Adrenal gland (tissue), 12 donors: ENCODE measurements around the gene LHPP. TPM values are rescaled to one million over a fixed set of nuclear protein-coding genes. Genes with fewer than 3 reads are reported as not detected.
"Not testable (repeated sequence)": the region's sequence is repeated elsewhere in the genome, so short reads cannot be mapped to it uniquely, and the experiment has no call there.

ENCODE experiments used
- DNase-seq, 7 donors: peaks; one replicate each; pipeline ENCODE4 v3.0.0-alpha.2; 2019 to 2020
- H3K27ac ChIP-seq, 5 donors: fragments of 200-600 bp; sonication (generic) in 4 of 5; 1 replicate in 3 of 5; 2 replicates in 2 of 5; pipeline versions ENCODE4 v1.5.1 to v1.8.0; 2016 to 2020; ENCODE audit warnings: mild to moderate bottlenecking in 1 of 5
- H3K27me3 ChIP-seq: fragments of 200-600 bp; 2 replicates; pipeline ENCODE4 v1.8.0; 2021
- H3K36me3 ChIP-seq, 2 donors: fragments of 200-600 bp; replicated peaks in 1 of 2; 1 replicate in 1 of 2; 2 replicates in 1 of 2; pipeline versions ENCODE4 v1.5.1 to v1.8.0; 2018 to 2022
- H3K4me1 ChIP-seq, 2 donors: fragments of 200-600 bp; replicated peaks in 1 of 2; 1 replicate in 1 of 2; 2 replicates in 1 of 2; pipeline versions ENCODE4 v1.5.1 to v1.8.0; 2018 to 2021
- H3K4me3 ChIP-seq, 4 donors: fragments of 200-600 bp; sonication (generic) in 3 of 4; one replicate each; pipeline ENCODE4 v1.5.1; 2016 to 2018
- H3K9me3 ChIP-seq, 3 donors: fragments of 200-600 bp; sonication (generic) in 1 of 3; replicated peaks in 1 of 3; 1 replicate in 2 of 3; 2 replicates in 1 of 3; pipeline versions ENCODE4 v1.5.1 to v1.8.0; 2016 to 2021
- POLR2A ChIP-seq, 2 donors: fragments of 450-650 bp; IDR thresholded peaks; one replicate each; pipeline ENCODE4 v1.6.1; 2017; ENCODE audit warnings: antibody characterized with exemption in 2 of 2, mild to moderate bottlenecking in 2 of 2, moderate library complexity in 1 of 2
- WGBS, 4 donors: extraction: QIAGEN DNeasy Blood & Tissue Kit in 2 of 4; methylation state at CpG; one replicate each; pipeline versions ENCODE4 v1.1.5 to v1.1.7; 2013 to 2017; 5-methylcytosine and 5-hydroxymethylcytosine counted together
- intact Hi-C, 2 donors: fragments of 100-400 bp; cut with DNase I; formaldehyde crosslinking; loops; one replicate each; pipeline versions ENCODE4 v1.14.1 to v1.15.0; 2022 to 2023
- polyA plus RNA-seq, 3 donors: library from polyadenylated mRNA; stranded (reverse); fragments of 200-250 nt in 2 of 3; fragments of 350-450 nt in 1 of 3; fragmentation: Illumina TruSeq in 1 of 3; extraction: RNeasy Lipid Tissue Mini Kit (QIAGEN cat#74804) in 1 of 3; gene quantifications; one replicate each; pipeline ENCODE4 v1.2.3, GENCODE V29; 2013 to 2014
- total RNA-seq, 9 donors: library from RNA; depleted of rRNA in 4 of 9; stranded (reverse); fragments of >200 nt in 4 of 9; fragments of 120-200 nt in 1 of 9; fragmentation: NEBNext Ultra II Directional in 1 of 9; extraction: Animal tissue kit (Norgen Biotek cat#: 25700) in 1 of 9; gene quantifications; one replicate each; pipeline versions ENCODE4 v1.1.0 to v1.2.4, GENCODE V29; 2013 to 2023
- TF ChIP-seq, protein P1 (sequence below), 6 experiments: fragments of 450-650 bp in 4 of 6; fragments of 200-600 bp in 2 of 6; sonication (generic) in 1 of 6; IDR thresholded peaks; 1 replicate in 5 of 6; 2 replicates in 1 of 6; pipeline versions ENCODE4 v1.5.1 to v1.8.0; 2016 to 2021; ENCODE audit warnings: antibody characterized with exemption in 6 of 6, mild to moderate bottlenecking in 2 of 6, moderate library complexity in 1 of 6
- donor health status: healthy with polysubstance abuse.
- donor health status: Bipolar disorder and iron deficiency.
- donor health status: DM: yes; HTN: yes; CAD: no.
- donor health status: DM: no; HTN: no; CAD: no.
- donor health status: DM: no; HTN: no; CAD: no.
- donor health status: DM: yes; HTN: yes; CAD: no.

LHPP gene
- total and polyA plus RNA-seq, 12 donors = 10.5 to 70.1 (median 43.4) TPM

DNA sequence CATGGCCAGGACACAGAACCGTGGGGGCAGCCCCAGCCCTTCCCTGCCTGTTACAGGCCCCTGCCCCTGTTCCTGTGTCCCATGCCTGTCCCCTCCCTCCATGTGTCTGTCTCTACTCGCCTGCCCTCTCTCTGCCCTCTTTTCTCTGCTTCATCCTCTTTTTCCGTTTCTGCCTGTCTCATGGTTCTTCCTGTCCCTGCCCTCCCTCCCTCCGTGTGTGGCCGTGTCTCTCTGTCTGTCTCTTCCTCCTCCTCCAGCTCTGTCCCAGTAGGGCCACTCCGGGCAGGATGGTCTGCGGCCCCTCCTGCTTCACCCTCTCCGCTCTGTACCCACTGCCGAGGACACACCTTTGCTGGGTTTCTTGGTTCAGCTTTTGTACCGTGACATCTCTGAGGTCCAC, 145.2 kb downstream of the LHPP start:
- H3K36me3 ChIP-seq = no peaks in the 10 kb centered on the region
- H3K27ac ChIP-seq = no peak overlapping the region
- no peaks in the 10 kb centered on the region for H3K9me3 ChIP-seq
- H3K4me3 ChIP-seq = no peak overlapping the region
- WGBS, 4 donors = 43 to 59% (median 49%) methylated on average over 9 to 10 of the region's 10 CpGs
- intact Hi-C loops = no loop called here
- H3K27me3 ChIP-seq = no peaks in the 10 kb centered on the region
- no peak for DNase-seq
- TF ChIP-seq, protein P1, sequence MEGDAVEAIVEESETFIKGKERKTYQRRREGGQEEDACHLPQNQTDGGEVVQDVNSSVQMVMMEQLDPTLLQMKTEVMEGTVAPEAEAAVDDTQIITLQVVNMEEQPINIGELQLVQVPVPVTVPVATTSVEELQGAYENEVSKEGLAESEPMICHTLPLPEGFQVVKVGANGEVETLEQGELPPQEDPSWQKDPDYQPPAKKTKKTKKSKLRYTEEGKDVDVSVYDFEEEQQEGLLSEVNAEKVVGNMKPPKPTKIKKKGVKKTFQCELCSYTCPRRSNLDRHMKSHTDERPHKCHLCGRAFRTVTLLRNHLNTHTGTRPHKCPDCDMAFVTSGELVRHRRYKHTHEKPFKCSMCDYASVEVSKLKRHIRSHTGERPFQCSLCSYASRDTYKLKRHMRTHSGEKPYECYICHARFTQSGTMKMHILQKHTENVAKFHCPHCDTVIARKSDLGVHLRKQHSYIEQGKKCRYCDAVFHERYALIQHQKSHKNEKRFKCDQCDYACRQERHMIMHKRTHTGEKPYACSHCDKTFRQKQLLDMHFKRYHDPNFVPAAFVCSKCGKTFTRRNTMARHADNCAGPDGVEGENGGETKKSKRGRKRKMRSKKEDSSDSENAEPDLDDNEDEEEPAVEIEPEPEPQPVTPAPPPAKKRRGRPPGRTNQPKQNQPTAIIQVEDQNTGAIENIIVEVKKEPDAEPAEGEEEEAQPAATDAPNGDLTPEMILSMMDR (IDR thresholded peaks at IDR 0.05) = no peak
- TF ChIP-seq POLR2A (IDR thresholded peaks at IDR 0.05) = no peak
- H3K4me1 ChIP-seq = peaks cover 8 to 14% of the 10 kb centered on the region in 2 donors

DNA sequence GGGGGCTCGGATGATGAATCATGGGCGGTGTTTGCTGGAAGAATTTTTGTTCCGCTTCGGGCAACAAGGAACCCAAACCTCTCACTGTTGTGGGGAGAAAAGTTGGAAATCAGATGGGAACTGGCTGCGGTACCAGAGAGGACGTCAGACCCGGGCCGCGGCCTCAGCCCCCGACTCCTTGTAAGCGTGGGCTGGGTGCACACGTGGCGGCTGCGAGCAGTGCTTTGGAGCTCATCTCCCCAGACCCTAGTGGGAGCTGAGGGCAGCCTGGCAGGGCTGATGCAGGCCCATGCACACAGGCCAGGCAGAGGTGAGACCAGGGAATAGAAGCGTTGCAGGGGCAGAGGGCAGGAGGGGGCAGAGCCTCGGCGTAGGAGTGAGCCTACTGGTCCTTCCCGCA, 146.1 kb downstream of the LHPP start:
- DNase-seq = no peak
- intact Hi-C loops = no loop called here
- H3K4me3 ChIP-seq = no peak overlapping the region
- H3K27ac ChIP-seq = no peak overlapping the region
- TF ChIP-seq, protein P1 (IDR thresholded peaks at IDR 0.05) = no peak
- TF ChIP-seq POLR2A (IDR thresholded peaks at IDR 0.05) = no peak
- 89 to 95% (median 93%) methylated on average over 15 to 18 of the region's 18 CpGs for WGBS, 4 donors
- H3K27me3 ChIP-seq = no peaks in the 10 kb centered on the region
- no peaks in the 10 kb centered on the region for H3K9me3 ChIP-seq
- H3K4me1 ChIP-seq = peaks cover 8 to 21% of the 10 kb centered on the region in 2 donors
- no peaks in the 10 kb centered on the region for H3K36me3 ChIP-seq

DNA sequence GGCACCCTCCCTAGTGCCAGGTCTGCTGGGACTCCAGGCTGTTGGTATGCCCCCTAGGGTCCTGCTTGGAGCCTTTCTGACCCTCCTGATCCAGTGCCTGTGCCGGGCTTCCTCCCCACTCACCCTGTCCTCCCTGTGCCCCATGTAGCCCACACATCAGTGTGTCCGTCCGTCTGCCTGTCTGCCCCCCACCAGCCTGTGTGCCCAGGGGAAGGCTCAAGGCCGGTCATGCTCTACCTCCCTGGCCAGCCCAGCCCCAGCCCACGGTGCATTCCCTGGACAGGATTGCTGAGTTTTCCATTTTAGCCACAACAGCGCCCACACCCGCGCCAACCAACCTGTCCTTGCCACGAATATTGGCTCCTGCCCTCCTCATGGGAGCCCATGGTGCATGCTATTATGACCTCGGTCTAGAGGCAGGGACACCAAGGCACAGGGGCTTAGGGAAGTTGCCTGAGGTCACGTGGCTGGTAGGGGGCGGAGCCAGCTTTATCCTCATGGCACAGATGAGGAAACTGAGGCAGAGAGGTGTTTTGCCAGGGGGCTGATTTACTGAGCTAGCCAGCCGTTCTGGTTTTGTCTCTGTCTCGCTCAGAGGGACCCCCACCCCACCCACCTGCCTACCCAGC, 146.6 kb downstream of the LHPP start:
- intact Hi-C loops = no loop called here
- H3K9me3 ChIP-seq = no peaks in the 10 kb centered on the region
- H3K36me3 ChIP-seq = no peaks in the 10 kb centered on the region
- no peak overlapping the region for H3K27ac ChIP-seq
- H3K4me3 ChIP-seq = no peak overlapping the region
- DNase-seq = no peak
- WGBS, 4 donors = 77 to 83% (median 80%) methylated on average over 11 to 14 of the region's 14 CpGs
- no peak for TF ChIP-seq POLR2A (IDR thresholded peaks at IDR 0.05)
- TF ChIP-seq, protein P1 (IDR thresholded peaks at IDR 0.05) = no peak
- H3K4me1 ChIP-seq = peaks cover 9 to 26% of the 10 kb centered on the region in 2 donors
- no peaks in the 10 kb centered on the region for H3K27me3 ChIP-seq

DNA sequence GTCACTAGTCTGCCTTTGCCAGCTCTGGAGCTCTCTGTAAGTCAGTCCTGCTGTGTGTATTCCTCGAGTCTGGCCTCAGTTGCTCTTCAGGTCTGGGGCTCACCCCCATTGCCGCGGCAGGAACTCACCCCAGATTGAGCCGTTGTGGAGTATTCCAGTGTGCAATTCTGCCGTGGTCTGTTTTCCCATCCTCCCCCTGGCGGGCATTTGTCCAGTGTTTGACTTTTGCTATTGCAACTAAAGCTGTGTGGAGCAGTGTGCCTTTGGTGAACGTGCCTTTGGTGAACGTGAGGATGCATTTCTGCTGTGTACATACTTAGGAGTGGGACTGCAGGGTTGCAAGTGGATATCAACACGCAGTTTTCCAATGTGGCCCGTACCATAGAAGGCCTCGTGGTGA, 148.1 kb downstream of the LHPP start:
- Histone ChIP-seq H3K27me3 (no peaks in the 10 kb centered on the region), H3K27ac (no peak overlapping the region), H3K36me3 (no peaks in the 10 kb centered on the region), H3K9me3 (no peaks in the 10 kb centered on the region), H3K4me1 (peaks cover 20 to 33% of the 10 kb centered on the region in 2 donors), H3K4me3 (no peak overlapping the region)
- TF ChIP-seq, protein P1 (IDR thresholded peaks at IDR 0.05) = no peak
- TF ChIP-seq POLR2A (IDR thresholded peaks at IDR 0.05) = no peak
- WGBS, 4 donors = 85 to 91% (median 90%) methylated on average over 11 of the region's 11 CpGs
- no peak for DNase-seq
- intact Hi-C loops = no loop called here

DNA sequence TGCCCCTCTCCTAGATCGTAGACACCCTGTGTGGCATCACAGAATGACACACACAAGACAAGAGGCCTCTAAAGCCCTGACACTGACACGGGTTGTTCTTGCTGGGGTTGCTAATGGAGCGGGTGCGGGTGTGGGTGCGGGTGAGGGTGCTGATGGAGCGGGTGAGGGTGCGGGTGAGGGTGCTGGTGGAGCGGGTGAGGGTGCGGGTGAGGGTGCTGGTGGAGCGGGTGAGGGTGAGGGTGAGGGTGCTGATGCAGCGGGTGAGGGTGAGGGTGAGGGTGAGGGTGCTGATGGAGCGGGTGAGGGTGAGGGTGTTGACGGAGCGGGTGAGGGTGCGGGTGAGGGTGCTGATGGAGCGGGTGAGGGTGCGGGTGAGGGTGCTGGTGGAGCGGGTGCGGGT, 148.6 kb downstream of the LHPP start:
- intact Hi-C loops, H3K27me3 ChIP-seq, H3K36me3 ChIP-seq, H3K9me3 ChIP-seq, DNase-seq, H3K27ac ChIP-seq, H3K4me3 ChIP-seq: not testable (repeated sequence)
- WGBS, 4 donors = 89 to 97% (median 95%) methylated on average over 9 to 17 of the region's 19 CpGs
- peaks cover 15 to 30% of the 10 kb centered on the region in 2 donors for H3K4me1 ChIP-seq

DNA sequence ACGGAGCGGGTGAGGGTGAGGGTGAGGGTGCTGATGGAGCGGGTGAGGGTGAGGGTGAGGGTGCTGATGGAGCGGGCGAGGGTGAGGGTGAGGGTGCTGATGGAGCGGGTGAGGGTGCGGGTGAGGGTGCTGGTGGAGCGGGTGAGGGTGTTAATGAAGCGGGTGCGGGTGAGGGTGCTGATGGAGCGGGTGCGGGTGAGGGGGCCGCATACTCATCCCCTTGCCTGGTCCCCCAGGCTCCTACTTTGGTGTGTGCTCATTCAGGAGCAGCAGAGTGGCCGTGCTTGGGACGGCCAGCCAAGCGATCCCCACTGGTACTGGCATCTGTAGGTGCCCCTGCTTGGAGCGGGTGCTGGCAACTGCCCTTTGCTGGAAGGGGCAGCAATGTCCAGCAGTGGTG, 149.2 kb downstream of the LHPP start:
- DNase-seq, H3K27ac ChIP-seq, H3K9me3 ChIP-seq, H3K36me3 ChIP-seq, H3K4me3 ChIP-seq, intact Hi-C loops, H3K27me3 ChIP-seq: not testable (repeated sequence)
- H3K4me1 ChIP-seq = peaks cover 15 to 29% of the 10 kb centered on the region in 2 donors
- WGBS, 4 donors = 88 to 100% (median 95%) methylated on average over 2 to 17 of the region's 17 CpGs
